HTERT RPE-1 (cell line): ENCODE measurements around the gene LHPP.
"Not testable (repeated sequence)": the region's sequence is repeated elsewhere in the genome, so short reads cannot be mapped to it uniquely, and the experiment has no call there.

Source experiments
- in situ Hi-C: fragments of 300-500 bp; cut with MboI; formaldehyde crosslinking; loops from 4 replicates; pipeline ENCODE4 v1.14.3; 2020; ENCODE audit warnings: low sequenced_read_pairs

LHPP gene

GRCh38 chr10:124602646-124603365, 141.2 kb downstream of the LHPP start:
- in situ Hi-C loops = no loop called here

- in situ Hi-C loops = no loop called here
Observed at GRCh38 chr10:124603376-124604213, 142.0 kb downstream of the LHPP start.

GRCh38 chr10:124604214-124605000, 142.8 kb downstream of the LHPP start:
- in situ Hi-C loops = no loop called here

GRCh38 chr10:124605001-124605370, 143.4 kb downstream of the LHPP start:
- in situ Hi-C loops = no loop called here

- in situ Hi-C loops = no loop called here
Observed at GRCh38 chr10:124605481-124605855, 143.8 kb downstream of the LHPP start.

- in situ Hi-C loops = no loop called here
Observed at GRCh38 chr10:124605856-124606812, 144.5 kb downstream of the LHPP start.

- in situ Hi-C loops = no loop called here
Observed at GRCh38 chr10:124606822-124607221, 145.2 kb downstream of the LHPP start.

GRCh38 chr10:124607693-124608092, 146.1 kb downstream of the LHPP start:
- in situ Hi-C loops = no loop called here

GRCh38 chr10:124608093-124608721, 146.6 kb downstream of the LHPP start:
- in situ Hi-C loops = no loop called here

- in situ Hi-C loops = no loop called here
Observed at GRCh38 chr10:124609698-124610097, 148.1 kb downstream of the LHPP start.

GRCh38 chr10:124610186-124610585, 148.6 kb downstream of the LHPP start:
- in situ Hi-C loops = not testable (repeated sequence)

GRCh38 chr10:124610851-124611250, 149.2 kb downstream of the LHPP start:
- in situ Hi-C loops = not testable (repeated sequence)

GRCh38 chr10:124611738-124612137, 150.1 kb downstream of the LHPP start:
- in situ Hi-C loops = no loop called here

GRCh38 chr10:124612611-124613498, 151.2 kb downstream of the LHPP start:
- in situ Hi-C loops = no loop called here

- in situ Hi-C loops = no loop called here
Observed at GRCh38 chr10:124614003-124614659, 152.5 kb downstream of the LHPP start.

- in situ Hi-C loops = no loop called here
Observed at GRCh38 chr10:124615259-124615658, 153.6 kb downstream of the LHPP start.

GRCh38 chr10:124616040-124616835, 154.6 kb downstream of the LHPP start:
- in situ Hi-C loops = no loop called here

GRCh38 chr10:124616836-124617130, 155.2 kb downstream of the LHPP start:
- in situ Hi-C loops = no loop called here
